Measurements from ENCODE around the gene DACH1.

- TF ChIP-seq CTCF (IDR thresholded peaks at IDR 0.05; ENCODE audit: poor library complexity) (no peak), EZH2 (IDR thresholded peaks at IDR 0.05; ENCODE audit: borderline replicate concordance) (no peak), EZH2phosphoT487 (IDR thresholded peaks at IDR 0.05; ENCODE audit: low read depth, severe bottlenecking, unreplicated experiment) (no peak)
Observed at GRCh38 chr13:71831716-71832115, 35.3 kb downstream of the DACH1 start.

Data from hepatocyte (in vitro differentiated cells).